ENCODE measurements around the gene KLF18.

The KLF18 gene

DNA sequence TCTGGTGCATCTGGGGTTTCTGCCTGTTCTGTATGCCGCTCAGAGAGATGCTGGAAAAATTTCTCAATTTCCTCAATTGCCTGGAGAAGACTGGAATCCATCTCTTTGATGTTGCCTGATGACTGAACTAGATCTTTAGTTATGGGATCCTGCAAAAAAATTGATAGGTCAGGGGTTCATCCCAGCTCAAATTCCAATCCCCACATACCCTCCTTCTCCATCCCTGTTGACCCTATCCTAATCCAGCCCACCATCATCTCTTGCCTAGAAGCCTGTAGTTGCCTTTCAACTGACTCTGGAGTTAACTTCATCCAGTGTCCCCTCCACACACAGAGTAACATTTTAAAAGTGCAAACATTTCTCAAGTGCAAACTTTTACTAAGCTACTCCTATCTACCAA, at the start of gene KLF18:
TSS of gene KLF18 (minus strand) at position 101 of the 400 bp plus-strand sequence. CDS start at position 101, 0 bp downstream.
- Histone ChIP-seq H3K27me3 (ENCODE audit: insufficient read depth, insufficient read length) (peaks cover 4% of the 10 kb centered on the region), H3K9ac (ENCODE audit: insufficient read length, low read depth) (no peak within 1 kb of the TSS), H3K4me3 (ENCODE audit: insufficient read length, low read depth) (no peak within 1 kb of the TSS), H3K4me1 (ENCODE audit: insufficient read depth, insufficient read length) (no peaks in the 10 kb centered on the region), H3K36me3 (ENCODE audit: insufficient read depth, insufficient read length, low read length) (no peaks in the 10 kb centered on the region), H3K9me3 (ENCODE audit: insufficient read depth, low read length) (peaks cover 24% of the 10 kb centered on the region)
- no peak for TF ChIP-seq ZNF274 (IDR thresholded peaks at IDR 0.05; ENCODE audit: low read depth, low read length)
- no peak for TF ChIP-seq YY1 (IDR thresholded peaks at IDR 0.05; ENCODE audit: insufficient read depth, insufficient read length)
- TF ChIP-seq SUZ12 (IDR thresholded peaks at IDR 0.05; ENCODE audit: extremely low read depth, insufficient read depth, insufficient read length) = no peak
- no peak for DNase-seq (ENCODE audit: low read depth, low spot score)

DNA sequence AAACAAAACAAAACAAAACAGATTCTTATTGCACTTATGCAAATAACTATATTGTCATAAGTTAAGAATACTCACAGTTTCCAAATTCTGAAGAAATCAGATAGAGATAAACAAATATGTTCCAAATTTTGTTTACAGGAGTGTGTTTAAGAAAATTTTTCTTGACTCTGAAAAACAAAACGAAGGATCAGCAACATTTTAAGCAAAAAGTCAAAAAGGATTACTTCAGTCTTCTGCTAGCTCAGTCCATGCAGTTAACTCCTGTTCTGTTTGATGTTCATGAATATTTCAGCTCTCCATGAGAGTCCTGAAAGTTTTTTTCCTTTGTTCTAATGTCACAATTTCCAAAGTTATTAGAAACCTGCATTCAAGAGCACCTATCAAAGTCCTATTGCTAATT, 33.2 kb upstream of the KLF18 start:
- no peak for DNase-seq (ENCODE audit: low read depth, low spot score)

DNA sequence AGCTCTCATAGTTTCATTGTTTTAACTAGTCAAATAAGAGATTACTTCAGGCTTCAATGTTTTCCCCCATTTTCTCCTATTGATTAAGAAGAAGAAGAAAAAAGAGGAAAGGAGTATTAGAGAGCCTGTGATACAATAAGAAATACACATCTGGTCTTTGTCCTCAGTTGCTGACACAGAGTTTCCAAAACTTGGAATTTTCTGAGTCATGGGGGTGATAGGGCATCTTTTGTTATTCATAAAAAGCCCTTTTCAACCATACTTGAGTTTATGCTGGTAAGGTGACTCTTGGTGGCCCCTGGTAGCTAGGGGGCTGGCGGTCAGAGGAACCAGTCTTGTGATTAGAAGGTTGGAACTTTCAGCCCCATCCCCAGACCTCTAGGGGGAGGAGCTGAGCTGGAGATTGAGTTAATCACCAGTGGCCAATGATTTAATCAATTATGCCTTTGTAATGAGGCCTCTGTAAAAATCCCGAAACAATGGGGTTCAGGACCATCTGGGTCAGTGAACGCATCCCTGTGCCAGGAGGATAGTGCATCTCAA, 28.9 kb upstream of the KLF18 start:
- Histone ChIP-seq H3K4me1 (ENCODE audit: insufficient read depth, insufficient read length) (peaks cover 10% of the 10 kb centered on the region), H3K27me3 (ENCODE audit: insufficient read depth, insufficient read length) (no peaks in the 10 kb centered on the region)
- DNase-seq (ENCODE audit: low read depth, low spot score) = peak; percentile 20

More for the DNA sequence above, 33.2 kb upstream of the KLF18 start:
- Histone ChIP-seq H3K27me3 (ENCODE audit: insufficient read depth, insufficient read length) (no peaks in the 10 kb centered on the region), H3K4me1 (ENCODE audit: insufficient read depth, insufficient read length) (peaks cover 2% of the 10 kb centered on the region), H3K9ac (ENCODE audit: insufficient read length, low read depth) (no peak overlapping the region), H3K36me3 (ENCODE audit: insufficient read depth, insufficient read length, low read length) (no peaks in the 10 kb centered on the region), H3K9me3 (ENCODE audit: insufficient read depth, low read length) (peaks cover 67% of the 10 kb centered on the region), H3K4me3 (ENCODE audit: insufficient read length, low read depth) (no peak overlapping the region)
- TF ChIP-seq YY1 (IDR thresholded peaks at IDR 0.05; ENCODE audit: insufficient read depth, insufficient read length) (no peak), ZNF274 (IDR thresholded peaks at IDR 0.05; ENCODE audit: low read depth, low read length) (no peak), SUZ12 (IDR thresholded peaks at IDR 0.05; ENCODE audit: extremely low read depth, insufficient read depth, insufficient read length) (no peak)

DNA sequence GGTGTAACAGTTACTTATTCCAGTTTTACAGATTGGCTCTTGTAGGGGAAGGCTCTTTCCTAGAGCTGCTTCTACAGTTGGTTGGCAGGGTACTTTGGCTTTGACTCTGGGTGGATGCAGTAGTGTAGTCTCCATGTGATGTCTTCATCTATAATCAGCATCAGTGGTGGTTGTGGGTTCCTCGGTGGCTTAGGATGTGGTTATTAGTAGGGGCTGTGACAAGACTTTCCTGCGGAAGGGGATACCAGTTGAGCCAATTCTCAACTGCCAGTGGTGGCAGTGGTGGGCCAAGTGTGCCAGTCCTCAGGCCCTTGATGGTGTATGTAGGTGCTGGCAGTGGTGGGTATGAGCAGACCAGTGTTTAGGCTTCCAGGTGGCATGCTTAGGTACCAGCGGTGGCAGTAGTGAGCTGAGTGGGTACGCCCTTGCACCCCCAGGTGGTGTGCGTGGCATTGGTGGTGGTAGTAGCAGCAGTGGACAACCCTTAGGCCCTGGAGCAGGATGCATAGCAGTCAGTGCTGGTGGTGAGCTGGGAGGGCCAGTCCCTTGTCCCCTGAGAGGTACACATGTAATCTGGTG, 27.2 kb upstream of the KLF18 start:
- TF ChIP-seq SUZ12 (IDR thresholded peaks at IDR 0.05; ENCODE audit: extremely low read depth, insufficient read depth, insufficient read length) (no peak), ZNF274 (IDR thresholded peaks at IDR 0.05; ENCODE audit: low read depth, low read length) (no peak), YY1 (IDR thresholded peaks at IDR 0.05; ENCODE audit: insufficient read depth, insufficient read length) (no peak)
- H3K4me3 ChIP-seq (ENCODE audit: insufficient read length, low read depth) = no peak overlapping the region
- no peak for DNase-seq (ENCODE audit: low read depth, low spot score)
- H3K4me1 ChIP-seq (ENCODE audit: insufficient read depth, insufficient read length) = peaks cover 10% of the 10 kb centered on the region
- H3K9ac ChIP-seq (ENCODE audit: insufficient read length, low read depth) = no peak overlapping the region
- peaks cover 14% of the 10 kb centered on the region for H3K9me3 ChIP-seq (ENCODE audit: insufficient read depth, low read length)
- no peaks in the 10 kb centered on the region for H3K27me3 ChIP-seq (ENCODE audit: insufficient read depth, insufficient read length)
- H3K36me3 ChIP-seq (ENCODE audit: insufficient read depth, insufficient read length, low read length) = no peaks in the 10 kb centered on the region

More for the DNA sequence above, 28.9 kb upstream of the KLF18 start:
- no peak overlapping the region for H3K4me3 ChIP-seq (ENCODE audit: insufficient read length, low read depth)
- TF ChIP-seq YY1 (IDR thresholded peaks at IDR 0.05; ENCODE audit: insufficient read depth, insufficient read length) (no peak), SUZ12 (IDR thresholded peaks at IDR 0.05; ENCODE audit: extremely low read depth, insufficient read depth, insufficient read length) (no peak), ZNF274 (IDR thresholded peaks at IDR 0.05; ENCODE audit: low read depth, low read length) (no peak)
- H3K36me3 ChIP-seq (ENCODE audit: insufficient read depth, insufficient read length, low read length) = no peaks in the 10 kb centered on the region
- H3K9me3 ChIP-seq (ENCODE audit: insufficient read depth, low read length) = peaks cover 32% of the 10 kb centered on the region
- H3K9ac ChIP-seq (ENCODE audit: insufficient read length, low read depth) = no peak overlapping the region

DNA sequence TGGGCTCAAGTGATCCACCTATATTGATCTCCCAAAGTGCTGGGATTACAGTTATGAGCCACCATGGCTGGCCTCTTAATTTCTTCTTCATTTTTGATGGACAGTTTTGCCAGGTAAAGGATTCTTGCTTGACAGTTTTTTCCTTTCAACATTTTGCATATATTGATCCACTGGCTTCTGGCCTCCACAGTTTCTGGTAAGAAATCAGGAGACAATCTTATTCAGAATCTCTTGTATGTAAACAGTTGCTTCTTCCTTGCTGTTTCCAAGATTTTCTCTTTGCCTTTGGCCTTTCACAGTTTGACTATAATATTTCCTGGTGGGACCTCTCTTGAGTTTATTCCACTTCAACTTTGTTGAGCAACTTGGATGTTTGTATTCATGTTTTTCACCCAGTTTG, 20.1 kb upstream of the KLF18 start:
- no peak for TF ChIP-seq YY1 (IDR thresholded peaks at IDR 0.05; ENCODE audit: insufficient read depth, insufficient read length)
- no peak for TF ChIP-seq ZNF274 (IDR thresholded peaks at IDR 0.05; ENCODE audit: low read depth, low read length)
- no peak for TF ChIP-seq SUZ12 (IDR thresholded peaks at IDR 0.05; ENCODE audit: extremely low read depth, insufficient read depth, insufficient read length)
- H3K9ac ChIP-seq (ENCODE audit: insufficient read length, low read depth) = no peak overlapping the region
- no peak overlapping the region for H3K4me3 ChIP-seq (ENCODE audit: insufficient read length, low read depth)
- H3K4me1 ChIP-seq (ENCODE audit: insufficient read depth, insufficient read length) = no peaks in the 10 kb centered on the region
- no peak for DNase-seq (ENCODE audit: low read depth, low spot score)
- no peaks in the 10 kb centered on the region for H3K36me3 ChIP-seq (ENCODE audit: insufficient read depth, insufficient read length, low read length)
- H3K27me3 ChIP-seq (ENCODE audit: insufficient read depth, insufficient read length) = no peaks in the 10 kb centered on the region
- peaks cover 7% of the 10 kb centered on the region; the same call in 1 of the 2 replicates for H3K9me3 ChIP-seq (ENCODE audit: insufficient read depth, low read length)

DNA sequence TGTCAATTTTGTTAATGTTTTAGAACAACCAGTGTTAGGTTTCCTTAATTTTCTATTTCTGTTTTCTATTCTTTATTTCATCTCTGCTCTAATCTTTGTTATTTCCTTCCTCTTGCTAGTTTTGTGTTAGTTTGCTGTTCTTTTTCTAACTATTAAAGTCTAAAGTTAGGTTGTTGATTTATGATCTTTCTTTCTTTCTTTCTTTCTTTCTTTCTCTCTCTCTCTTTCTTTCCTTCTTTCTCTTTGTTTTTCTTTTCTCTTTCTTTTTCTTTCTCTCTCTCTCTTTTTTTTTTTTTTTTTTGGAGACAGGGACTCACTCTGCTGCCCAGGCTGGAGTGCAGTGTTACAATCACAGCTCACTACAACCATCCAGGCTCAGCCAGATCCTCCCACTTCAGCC, 17.4 kb upstream of the KLF18 start:
- H3K4me3 ChIP-seq (ENCODE audit: insufficient read length, low read depth) = no peak overlapping the region
- no peak for DNase-seq (ENCODE audit: low read depth, low spot score)
- peaks cover 7% of the 10 kb centered on the region; the same call in 1 of the 2 replicates for H3K9me3 ChIP-seq (ENCODE audit: insufficient read depth, low read length)
- H3K27me3 ChIP-seq (ENCODE audit: insufficient read depth, insufficient read length) = no peaks in the 10 kb centered on the region
- no peak overlapping the region for H3K9ac ChIP-seq (ENCODE audit: insufficient read length, low read depth)
- H3K36me3 ChIP-seq (ENCODE audit: insufficient read depth, insufficient read length, low read length) = no peaks in the 10 kb centered on the region
- TF ChIP-seq YY1 (IDR thresholded peaks at IDR 0.05; ENCODE audit: insufficient read depth, insufficient read length) = no peak
- no peak for TF ChIP-seq ZNF274 (IDR thresholded peaks at IDR 0.05; ENCODE audit: low read depth, low read length)
- TF ChIP-seq SUZ12 (IDR thresholded peaks at IDR 0.05; ENCODE audit: extremely low read depth, insufficient read depth, insufficient read length) = no peak
- no peaks in the 10 kb centered on the region for H3K4me1 ChIP-seq (ENCODE audit: insufficient read depth, insufficient read length)

DNA sequence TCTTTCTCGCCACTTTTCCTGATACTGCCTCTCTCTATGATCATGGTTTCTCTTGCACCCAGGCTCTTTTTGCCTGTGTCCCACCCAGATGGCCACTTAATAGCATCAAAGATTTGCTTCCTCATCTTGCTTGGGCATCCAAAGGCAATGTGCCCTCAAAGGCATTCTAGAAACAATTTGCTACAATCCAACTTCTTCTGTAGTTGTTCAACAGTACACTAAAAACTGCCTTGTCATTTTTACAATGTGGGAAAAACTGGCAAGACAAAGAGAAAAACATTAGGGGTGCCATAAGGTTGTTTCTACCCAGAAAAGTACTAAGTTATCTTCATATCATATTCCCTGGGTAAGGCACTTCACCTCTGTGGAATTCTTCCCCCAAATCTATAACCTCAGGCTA, 16.5 kb upstream of the KLF18 start:
- Histone ChIP-seq H3K4me1 (ENCODE audit: insufficient read depth, insufficient read length) (no peaks in the 10 kb centered on the region), H3K9me3 (ENCODE audit: insufficient read depth, low read length) (peaks cover 7% of the 10 kb centered on the region), H3K9ac (ENCODE audit: insufficient read length, low read depth) (no peak overlapping the region)

More for the DNA sequence above, 16.5 kb upstream of the KLF18 start:
- Histone ChIP-seq H3K36me3 (ENCODE audit: insufficient read depth, insufficient read length, low read length) (no peaks in the 10 kb centered on the region), H3K27me3 (ENCODE audit: insufficient read depth, insufficient read length) (no peaks in the 10 kb centered on the region), H3K4me3 (ENCODE audit: insufficient read length, low read depth) (no peak overlapping the region)
- DNase-seq (ENCODE audit: low read depth, low spot score) = no peak
- no peak for TF ChIP-seq SUZ12 (IDR thresholded peaks at IDR 0.05; ENCODE audit: extremely low read depth, insufficient read depth, insufficient read length)
- no peak for TF ChIP-seq ZNF274 (IDR thresholded peaks at IDR 0.05; ENCODE audit: low read depth, low read length)
- no peak for TF ChIP-seq YY1 (IDR thresholded peaks at IDR 0.05; ENCODE audit: insufficient read depth, insufficient read length)
